ENCODE measurements around the gene SLC24A4.

GRCh38 chr14:92515546-92516343, 192.8 kb downstream of the SLC24A4 start:
- TF ChIP-seq CTCF (IDR thresholded peaks at IDR 0.05; ENCODE audit: insufficient read depth, low read length, poor library complexity, severe bottlenecking) (no peak), EZH2phosphoT487 (conservative IDR thresholded peaks at IDR 0.05; ENCODE audit: low read length) (no peak)
